Fibroblast of pulmonary artery (primary cell): ENCODE results near the gene SP100.

ENCODE experiments used
- DNase-seq: peaks from one replicate; pipeline ENCODE4 v3.0.0-alpha.2; 2010; ENCODE audit warnings: low read depth
- H3K4me3 ChIP-seq: replicated peaks from 2 replicates; pipeline ENCODE4 v1.5.1; 2011; ENCODE audit warnings: low read depth, mild to moderate bottlenecking, control low read depth, low read length, moderate library complexity
- TF ChIP-seq, protein P1 (sequence below): IDR thresholded peaks from 2 replicates; pipeline ENCODE4 v1.5.1; 2011; ENCODE audit warnings: mild to moderate bottlenecking, control low read depth, low read length, inconsistent platforms; ENCODE audit errors: missing control alignments

SP100 gene

DNA sequence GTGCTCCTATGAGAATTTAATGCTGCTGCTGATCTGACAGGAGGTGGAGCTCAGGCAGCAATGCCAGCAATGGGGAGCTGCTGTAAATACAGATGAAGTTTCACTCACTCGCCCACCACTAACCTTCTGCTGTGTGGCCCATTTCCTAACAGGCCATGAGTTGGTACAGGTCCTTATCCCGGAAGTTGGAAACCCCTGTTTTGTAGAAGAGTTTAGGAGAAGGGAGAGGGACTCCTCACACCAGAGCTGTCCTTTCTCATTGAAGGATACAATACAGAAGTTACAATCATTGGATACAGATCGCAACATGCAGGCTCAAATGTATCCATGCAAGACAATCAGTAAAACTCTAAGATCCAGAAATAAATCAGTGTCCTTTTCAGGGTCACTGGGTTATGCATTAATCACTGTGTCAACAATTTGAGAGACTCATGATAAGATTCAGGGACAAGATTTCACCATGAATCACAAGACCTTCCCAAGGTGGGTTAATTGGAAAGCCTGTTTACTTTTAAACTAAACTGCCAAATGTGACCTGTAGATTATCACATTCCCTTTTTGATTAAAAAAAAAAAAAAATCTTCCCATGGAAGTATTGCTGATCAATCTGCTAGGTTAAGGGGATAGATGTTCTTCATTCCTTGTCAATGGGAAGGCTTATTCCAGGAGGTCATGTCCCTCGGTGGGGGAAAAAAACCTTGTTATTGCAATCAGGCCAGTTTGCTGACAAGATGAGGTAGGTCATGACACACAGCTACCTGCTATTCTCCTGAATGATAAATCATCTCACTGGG is 97.2 kb downstream of the SP100 start:
- TF ChIP-seq, protein P1, sequence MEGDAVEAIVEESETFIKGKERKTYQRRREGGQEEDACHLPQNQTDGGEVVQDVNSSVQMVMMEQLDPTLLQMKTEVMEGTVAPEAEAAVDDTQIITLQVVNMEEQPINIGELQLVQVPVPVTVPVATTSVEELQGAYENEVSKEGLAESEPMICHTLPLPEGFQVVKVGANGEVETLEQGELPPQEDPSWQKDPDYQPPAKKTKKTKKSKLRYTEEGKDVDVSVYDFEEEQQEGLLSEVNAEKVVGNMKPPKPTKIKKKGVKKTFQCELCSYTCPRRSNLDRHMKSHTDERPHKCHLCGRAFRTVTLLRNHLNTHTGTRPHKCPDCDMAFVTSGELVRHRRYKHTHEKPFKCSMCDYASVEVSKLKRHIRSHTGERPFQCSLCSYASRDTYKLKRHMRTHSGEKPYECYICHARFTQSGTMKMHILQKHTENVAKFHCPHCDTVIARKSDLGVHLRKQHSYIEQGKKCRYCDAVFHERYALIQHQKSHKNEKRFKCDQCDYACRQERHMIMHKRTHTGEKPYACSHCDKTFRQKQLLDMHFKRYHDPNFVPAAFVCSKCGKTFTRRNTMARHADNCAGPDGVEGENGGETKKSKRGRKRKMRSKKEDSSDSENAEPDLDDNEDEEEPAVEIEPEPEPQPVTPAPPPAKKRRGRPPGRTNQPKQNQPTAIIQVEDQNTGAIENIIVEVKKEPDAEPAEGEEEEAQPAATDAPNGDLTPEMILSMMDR, result no peak
- H3K4me3 ChIP-seq, result no peak overlapping the region
- no peak for DNase-seq

DNA sequence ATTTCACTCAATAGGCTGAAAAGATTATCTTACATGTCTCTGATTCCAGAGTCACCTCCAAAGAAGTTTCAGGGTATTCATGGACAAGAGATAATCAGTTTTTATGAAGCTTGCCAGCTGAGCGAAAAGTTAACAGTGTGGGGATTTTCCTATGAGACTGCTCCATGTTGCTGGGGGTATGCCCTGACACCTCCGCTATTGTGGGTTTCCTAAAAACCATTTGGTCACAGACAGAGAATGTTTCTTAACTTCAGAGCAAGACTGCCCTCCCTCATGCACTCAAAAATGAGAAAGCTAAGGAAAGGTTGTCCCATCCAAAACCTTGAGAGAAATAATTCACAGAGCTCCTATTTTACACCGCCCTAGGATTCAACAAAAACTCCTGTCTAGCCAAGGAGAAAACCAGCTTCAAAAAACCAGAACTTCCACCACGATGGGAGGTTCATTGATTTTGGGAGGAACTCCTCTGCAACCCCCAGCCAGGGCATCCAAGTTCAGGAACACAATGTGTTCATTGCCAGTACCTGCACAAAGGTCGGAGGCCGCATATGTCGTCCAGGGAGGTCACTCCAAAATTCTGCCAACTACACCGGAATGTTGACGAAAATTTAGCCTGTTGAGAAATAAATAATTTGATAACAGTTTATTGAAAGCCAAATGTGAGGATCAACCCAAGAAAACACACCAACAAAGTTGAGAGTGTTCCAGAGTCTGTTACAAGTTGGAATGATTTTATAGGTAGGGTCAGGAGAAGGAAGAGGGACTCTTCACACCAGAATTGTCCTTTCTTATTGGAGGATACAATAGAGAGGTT is 104.3 kb downstream of the SP100 start:
- no peak overlapping the region for H3K4me3 ChIP-seq
- DNase-seq, result no peak
- TF ChIP-seq, protein P1, result no peak

DNA sequence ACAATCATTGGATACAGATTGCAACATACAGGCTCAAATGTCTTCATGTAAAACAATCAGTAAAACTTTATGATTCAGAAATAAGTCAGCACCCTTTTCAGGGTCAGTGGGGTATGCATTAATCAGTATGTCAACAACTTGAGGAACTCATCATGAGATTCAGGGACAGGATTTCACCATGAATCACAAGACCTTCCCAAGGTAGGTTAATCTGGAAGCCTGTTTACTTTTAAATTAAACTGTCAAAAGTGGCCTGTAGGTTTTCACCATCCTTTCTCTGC is 104.8 kb downstream of the SP100 start:
- DNase-seq, result peak; percentile 48
- H3K4me3 ChIP-seq, result no peak overlapping the region
- TF ChIP-seq, protein P1, result no peak

DNA sequence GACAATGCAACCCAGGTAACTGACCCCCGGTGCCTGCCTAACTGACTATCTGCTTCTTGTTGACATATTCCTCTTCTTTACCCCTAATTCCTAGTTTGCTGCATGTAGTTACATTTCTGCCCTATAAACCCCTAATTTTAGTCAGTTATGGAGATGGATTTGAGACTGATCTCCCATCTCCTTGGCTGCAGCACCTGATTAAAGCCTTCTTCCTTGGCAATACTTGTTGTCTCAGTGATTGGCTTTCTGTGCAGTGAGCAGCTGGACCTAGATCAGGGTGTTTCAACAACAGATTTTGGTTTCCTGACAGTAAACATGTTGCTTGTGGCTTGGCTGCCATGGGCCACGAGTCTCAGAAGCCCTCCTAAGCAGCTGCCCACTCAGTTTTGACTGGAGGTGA is 105.4 kb downstream of the SP100 start:
- no peak for DNase-seq
- TF ChIP-seq, protein P1, result no peak
- no peak overlapping the region for H3K4me3 ChIP-seq

DNA sequence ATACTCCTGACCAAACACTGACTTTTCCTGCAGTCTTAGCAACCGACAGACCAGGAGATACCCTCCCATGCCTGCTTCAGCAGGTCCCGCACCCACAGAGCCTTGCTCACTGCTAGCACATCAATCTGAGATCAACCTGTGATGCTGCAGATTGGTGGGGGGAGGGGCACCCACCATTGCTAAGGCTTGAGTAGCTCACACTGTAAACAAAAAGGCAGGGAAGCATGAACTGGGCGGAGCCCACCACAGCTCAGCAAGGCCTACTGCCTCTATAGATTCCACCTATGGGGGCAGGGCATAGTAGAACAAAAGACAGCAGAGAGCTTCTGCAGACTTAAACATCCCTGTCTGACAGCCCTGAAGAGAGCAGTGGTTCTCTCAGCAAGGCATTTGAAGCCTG is 109.7 kb downstream of the SP100 start:
- TF ChIP-seq, protein P1, result no peak
- no peak for DNase-seq
- no peak overlapping the region for H3K4me3 ChIP-seq

DNA sequence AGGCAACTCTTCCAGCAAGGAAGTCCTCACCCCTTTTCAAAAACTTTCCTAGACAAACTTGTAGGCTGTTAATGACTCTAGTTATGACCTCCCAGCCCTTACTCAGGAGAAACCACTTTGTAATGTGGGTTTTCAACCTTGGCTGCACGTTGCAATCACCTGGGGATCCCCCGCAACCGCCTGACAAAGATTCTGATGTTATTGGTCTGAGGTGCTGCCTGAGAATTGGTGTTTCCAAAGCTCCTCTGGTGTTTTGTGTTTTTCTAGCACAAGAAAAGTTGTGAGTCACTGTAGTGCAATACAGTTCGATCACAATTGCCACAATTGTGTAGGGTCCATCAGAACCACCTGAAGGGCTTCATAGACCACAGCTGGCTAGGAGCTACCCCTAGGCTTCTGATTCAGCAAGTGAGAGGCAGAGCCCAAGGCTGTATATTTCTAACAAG is 121.6 kb downstream of the SP100 start:
- DNase-seq, result no peak
- TF ChIP-seq, protein P1, result no peak
- H3K4me3 ChIP-seq, result no peak overlapping the region

DNA sequence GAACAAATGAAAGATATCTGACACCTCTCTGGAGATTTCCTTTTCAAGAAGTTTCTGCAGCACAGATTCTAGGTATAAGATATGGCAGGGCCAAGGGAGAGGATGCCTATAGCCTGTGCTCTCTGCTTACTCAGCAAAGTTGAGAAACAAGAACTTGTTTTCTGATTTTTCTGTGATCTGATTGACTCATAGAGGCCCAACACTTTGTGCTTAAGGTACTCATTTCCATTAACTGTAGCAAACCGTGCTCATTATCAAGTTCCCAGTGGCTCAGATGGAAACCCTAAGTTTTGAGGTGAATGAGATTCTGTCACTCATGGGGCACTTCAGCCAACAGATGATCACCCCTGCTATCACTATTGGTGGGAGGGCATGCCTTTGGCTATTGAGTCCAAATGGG is 124.3 kb downstream of the SP100 start:
- TF ChIP-seq, protein P1, result no peak
- H3K4me3 ChIP-seq, result no peak overlapping the region
- no peak for DNase-seq
